ENCODE measurements around the gene AKT3. TPM values are rescaled to one million over a fixed set of nuclear protein-coding genes. Genes with fewer than 3 reads are reported as not detected.

Gene AKT3
- total RNA-seq, 6 donors from 2014 or later = 23.0 to 51.2 (median 46.8) TPM

GRCh38 chr1:243559575-243560162 lies 290.4 kb downstream of the AKT3 start:
- Histone ChIP-seq H3K4me3 (no peak overlapping the region), H3K4me1 (no peaks in the 10 kb centered on the region), H3K27ac (no peak overlapping the region), H3K27me3 (no peaks in the 10 kb centered on the region), H3K36me3 (peaks cover 0 to 14% (median 2%) of the 10 kb centered on the region in 4 donors), H3K9me3 (no peaks in the 10 kb centered on the region)
- TF ChIP-seq POLR2A (IDR thresholded peaks at IDR 0.05) (no peak), EP300 (IDR thresholded peaks at IDR 0.05) (no peak), CTCF (IDR thresholded peaks at IDR 0.05) (no peak), POLR2AphosphoS5 (IDR thresholded peaks at IDR 0.05) (no peak)
- no peak for ATAC-seq (ENCODE audit: low FRiP score in 2 of 2)
- WGBS, 2 donors = 82 to 84% methylated on average over 7 of the region's 7 CpGs
- no peak for DNase-seq

GRCh38 chr1:243558576-243558975 lies 291.5 kb downstream of the AKT3 start:
- Histone ChIP-seq H3K4me3 (no peak overlapping the region), H3K36me3 (peaks cover 0 to 14% (median 2%) of the 10 kb centered on the region in 4 donors), H3K4me1 (no peaks in the 10 kb centered on the region), H3K27ac (no peak overlapping the region), H3K27me3 (no peaks in the 10 kb centered on the region), H3K9me3 (no peaks in the 10 kb centered on the region)
- no peak for TF ChIP-seq EP300 (IDR thresholded peaks at IDR 0.05)
- TF ChIP-seq CTCF (IDR thresholded peaks at IDR 0.05) = no peak
- TF ChIP-seq POLR2AphosphoS5 (IDR thresholded peaks at IDR 0.05) = no peak
- no peak for TF ChIP-seq POLR2A (IDR thresholded peaks at IDR 0.05)
- no peak for ATAC-seq (ENCODE audit: low FRiP score in 2 of 2)
- DNase-seq = no peak
- WGBS, 2 donors = 88 to 95% methylated on average over 1 of the region's 1 CpG

- ATAC-seq (ENCODE audit: low FRiP score in 2 of 2) (no peak), DNase-seq (no peak)
- H3K27ac ChIP-seq = no peak overlapping the region
- H3K27me3 ChIP-seq = no peaks in the 10 kb centered on the region
- no peak overlapping the region for H3K4me3 ChIP-seq
- no peaks in the 10 kb centered on the region for H3K4me1 ChIP-seq
- H3K9me3 ChIP-seq = no peaks in the 10 kb centered on the region
- H3K36me3 ChIP-seq = peaks cover 0 to 14% (median 2%) of the 10 kb centered on the region in 4 donors
- TF ChIP-seq EP300 (IDR thresholded peaks at IDR 0.05) = no peak
- TF ChIP-seq POLR2A (IDR thresholded peaks at IDR 0.05) = no peak
- no peak for TF ChIP-seq POLR2AphosphoS5 (IDR thresholded peaks at IDR 0.05)
- no peak for TF ChIP-seq CTCF (IDR thresholded peaks at IDR 0.05)
Measured at GRCh38 chr1:243557866-243558265, 292.2 kb downstream of the AKT3 start.

- no peaks in the 10 kb centered on the region for H3K36me3 ChIP-seq
- 93 to 98% methylated on average over 4 of the region's 4 CpGs for WGBS, 2 donors
- H3K4me3 ChIP-seq = no peak overlapping the region
- H3K4me1 ChIP-seq = no peaks in the 10 kb centered on the region
- no peak overlapping the region for H3K27ac ChIP-seq
- ATAC-seq (ENCODE audit: low FRiP score in 2 of 2) (no peak), DNase-seq (no peak)
- H3K9me3 ChIP-seq = no peaks in the 10 kb centered on the region
- no peak for TF ChIP-seq POLR2A (IDR thresholded peaks at IDR 0.05)
- no peak for TF ChIP-seq EP300 (IDR thresholded peaks at IDR 0.05)
- no peak for TF ChIP-seq POLR2AphosphoS5 (IDR thresholded peaks at IDR 0.05)
- TF ChIP-seq CTCF (IDR thresholded peaks at IDR 0.05) = no peak
- no peaks in the 10 kb centered on the region for H3K27me3 ChIP-seq
Measured at GRCh38 chr1:243554686-243555085, 295.4 kb downstream of the AKT3 start.

GRCh38 chr1:243553090-243553489 lies 297.0 kb downstream of the AKT3 start:
- 72 to 83% methylated on average over 2 of the region's 2 CpGs for WGBS, 2 donors
- ATAC-seq (ENCODE audit: low FRiP score in 2 of 2) = no peak
- Histone ChIP-seq H3K4me1 (no peaks in the 10 kb centered on the region), H3K27ac (no peak overlapping the region), H3K9me3 (no peaks in the 10 kb centered on the region), H3K36me3 (no peaks in the 10 kb centered on the region), H3K27me3 (no peaks in the 10 kb centered on the region), H3K4me3 (no peak overlapping the region)
- TF ChIP-seq CTCF (IDR thresholded peaks at IDR 0.05) (no peak), POLR2AphosphoS5 (IDR thresholded peaks at IDR 0.05) (no peak), POLR2A (IDR thresholded peaks at IDR 0.05) (no peak), EP300 (IDR thresholded peaks at IDR 0.05) (no peak)
- no peak for DNase-seq

Data from upper lobe of left lung (tissue), 6 donors.